ENCODE data around the gene RND3. TPM values are rescaled to one million over a fixed set of nuclear protein-coding genes. Genes with fewer than 3 reads are reported as not detected.

RND3 gene
- total and polyA plus RNA-seq, 10 of the 15 experiments (the other 5 are each of a cell fraction or from before 2014, with no cell fraction given): 0.38 to 18.3 (median 0.93) TPM

DNA sequence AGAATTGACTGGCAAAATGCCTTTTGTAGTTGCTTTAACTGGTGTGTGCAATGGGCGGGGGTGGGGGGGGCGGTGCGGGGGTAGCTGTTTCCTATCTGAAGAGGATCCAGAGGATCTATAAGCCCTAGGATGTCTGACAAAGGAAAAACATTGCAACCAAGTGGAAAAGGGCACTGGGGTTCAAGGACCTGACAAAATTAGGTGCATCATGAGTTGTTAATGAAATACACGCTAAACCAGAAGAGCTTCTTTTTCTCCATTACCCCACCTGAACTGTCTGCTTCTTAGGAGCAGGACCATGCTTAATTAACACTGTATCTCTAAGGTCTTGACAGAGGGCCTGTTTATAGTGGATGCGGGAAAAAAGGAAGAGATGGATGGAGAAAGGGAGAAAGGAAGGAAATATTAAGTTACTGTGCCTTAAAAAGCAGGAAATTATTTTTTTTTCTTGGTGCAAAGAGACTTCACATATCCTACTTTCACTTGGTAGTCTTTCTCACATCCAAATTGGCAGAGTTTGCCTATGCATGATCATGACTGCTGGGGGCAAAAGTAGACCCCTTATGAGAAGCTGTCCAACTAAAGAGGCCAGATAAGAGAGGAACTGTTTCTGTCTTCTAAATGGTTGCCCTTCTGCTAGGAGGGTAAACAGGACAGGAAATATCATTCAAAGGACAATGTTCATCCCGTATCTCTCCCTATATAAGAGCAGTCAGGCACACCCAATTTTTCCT, 4.6 kb downstream of the RND3 start:
- ChIA-PET SMC1A (ENCODE audit: uncharacterized antibody, unreplicated experiment) (interaction anchor here (0.6 to 6.3 kb wide), 11 partner anchors 9 to 119 kb away, joined by 3 to 66 read pairs (median 5); no protein-coding TSS in a partner anchor), CTCF (interaction anchor here (1.2 to 2.1 kb wide), 3 partner anchors 11 to 684 kb away, joined by 3 to 6 read pairs (median 3); no protein-coding TSS in a partner anchor), POLR2A (interaction anchor here (0.6 kb wide), 1 partner anchor 927 kb away, joined by 4 read pairs; no protein-coding TSS in a partner anchor), RAD21 (ENCODE audit: unreplicated experiment) (interaction anchor here (0.8 to 9.9 kb wide), 6 partner anchors 11 to 108 kb away, joined by 3 to 143 read pairs (median 4); no protein-coding TSS in a partner anchor)
- FAIRE-seq (no peak), ATAC-seq (no peak), DNase-seq (ENCODE audit: low read depth, low spot score) (no peak)
- TF ChIP-seq CBX3 (IDR thresholded peaks at IDR 0.05; ENCODE audit: borderline replicate concordance, low read depth): no peak
- TF ChIP-seq RFX5 (IDR thresholded peaks at IDR 0.05; ENCODE audit: low read depth, low read length): no peak
- no peak for TF ChIP-seq NFIC (IDR thresholded peaks at IDR 0.05; ENCODE audit: low read depth, low read length)
- no peak for TF ChIP-seq PAX5 (IDR thresholded peaks at IDR 0.05; ENCODE audit: borderline replicate concordance, low read depth, low read length)
- TF ChIP-seq POLR2A (IDR thresholded peaks at IDR 0.05; ENCODE audit: low read depth, low read length): no peak
- TF ChIP-seq NBN (IDR thresholded peaks at IDR 0.05): no peak
- TF ChIP-seq IKZF1 (conservative IDR thresholded peaks at IDR 0.05): no peak
- TF ChIP-seq MYB (IDR thresholded peaks at IDR 0.05; ENCODE audit: borderline replicate concordance, low read depth, low read length): no peak
- no peak for TF ChIP-seq GABPA (IDR thresholded peaks at IDR 0.05; ENCODE audit: low read depth)
- no peak for TF ChIP-seq MEF2B (IDR thresholded peaks at IDR 0.05; ENCODE audit: partially characterized antibody, poor library complexity, severe bottlenecking)
- no peak for TF ChIP-seq SUZ12 (IDR thresholded peaks at IDR 0.05; ENCODE audit: unreplicated experiment)
- TF ChIP-seq MYC (IDR thresholded peaks at IDR 0.05; ENCODE audit: insufficient read depth, insufficient read length, insufficient replicate concordance, low read length, severe bottlenecking): no peak
- TF ChIP-seq ZBED1 (IDR thresholded peaks at IDR 0.05; ENCODE audit: borderline replicate concordance): no peak
- no peak for TF ChIP-seq KDM1A (IDR thresholded peaks at IDR 0.05; ENCODE audit: borderline replicate concordance)
- no peak for TF ChIP-seq PML (IDR thresholded peaks at IDR 0.05; ENCODE audit: low read length)
- no peak for TF ChIP-seq TCF3 (IDR thresholded peaks at IDR 0.05; ENCODE audit: borderline replicate concordance, insufficient read depth, low read depth, low read length)
- TF ChIP-seq NFYB (IDR thresholded peaks at IDR 0.05; ENCODE audit: insufficient read depth, low read depth, low read length): no peak
- H3K4me1 ChIP-seq (ENCODE audit: control insufficient read depth, insufficient read depth, low read length): no peaks in the 10 kb centered on the region
- in situ Hi-C loops (cut with MboI) (no loop called here), intact Hi-C loops (cut with micrococcal nuclease; ENCODE audit: unreplicated experiment) (loop anchor here (10.0 kb wide), 1 partner anchor 752 kb away; no protein-coding TSS in a partner anchor)
- H3K9me3 ChIP-seq (replicated peaks; ENCODE audit: control insufficient read depth, insufficient read depth, low read length): no peaks in the 10 kb centered on the region
- peaks cover 0 to 12% of the 10 kb centered on the region in 2 experiments for H3K27me3 ChIP-seq (replicated peaks in 1 of 2; ENCODE audit: control insufficient read depth in 2 of 2, insufficient read depth in 2 of 2, low read length in 1 of 2)
- H3K4me2 ChIP-seq (ENCODE audit: control insufficient read depth, insufficient read depth): no peak overlapping the region
- 25% methylated on average over 6 of the region's 6 CpGs for WGBS (ENCODE audit: insufficient coverage, insufficient replicate concordance, low lambda C conversion rate, missing lambda C conversion rate)
- no peak overlapping the region for H3K4me3 ChIP-seq
- H3K9ac ChIP-seq (ENCODE audit: control insufficient read depth, insufficient read depth, low read length): no peak overlapping the region
- H3K27ac ChIP-seq (ENCODE audit: control insufficient read depth, insufficient read depth): no peak overlapping the region
- no peaks in the 10 kb centered on the region for H3K79me2 ChIP-seq (ENCODE audit: control insufficient read depth, insufficient read depth, low read length)
- H3K36me3 ChIP-seq (ENCODE audit: control insufficient read depth in 2 of 2, insufficient read depth in 2 of 2, low read length in 1 of 2): no peaks in the 10 kb centered on the region
- H2AFZ ChIP-seq (ENCODE audit: control insufficient read depth, low read depth, low read length): no peak overlapping the region
- BruUV-seq (replicated peaks): no TSS peak
- no peaks in the 10 kb centered on the region for H4K20me1 ChIP-seq (ENCODE audit: control insufficient read depth, insufficient read depth)
